GM21390 (cell line): ENCODE data around the gene COL23A1.
"Not testable (repeated sequence)": the region's sequence is repeated elsewhere in the genome, so short reads cannot be mapped to it uniquely, and the experiment has no call there.

Experiments used
- ATAC-seq: cut with Tn5 transposase; IDR thresholded peaks from one replicate; pipeline ENCODE4 v1.9.1; 2021; ENCODE audit not compliant: unreplicated experiment

COL23A1 gene

GRCh38 chr5:178235588-178235974 lies 354.6 kb downstream of the COL23A1 start:
- no peak for ATAC-seq

GRCh38 chr5:178234750-178235587 lies 355.2 kb downstream of the COL23A1 start:
- ATAC-seq, result no peak

- no peak for ATAC-seq
Measured at GRCh38 chr5:178234121-178234749, 356.0 kb downstream of the COL23A1 start.

- no peak for ATAC-seq
Measured at GRCh38 chr5:178232920-178233429, 357.2 kb downstream of the COL23A1 start.

GRCh38 chr5:178232124-178232919 lies 357.9 kb downstream of the COL23A1 start, which contains the start of gene PHYKPL:
PHYKPL (minus strand) TSS chr5:178232802; CDS start chr5:178232550, 252 bp downstream.
- peak; percentile 71 for ATAC-seq

- ATAC-seq, result no peak
Measured at GRCh38 chr5:178231539-178232123, 358.6 kb downstream of the COL23A1 start.

GRCh38 chr5:178230879-178231538 lies 359.2 kb downstream of the COL23A1 start:
- no peak for ATAC-seq

GRCh38 chr5:178229861-178230260 lies 360.3 kb downstream of the COL23A1 start:
- ATAC-seq, result no peak

GRCh38 chr5:178229111-178229510 lies 361.1 kb downstream of the COL23A1 start:
- ATAC-seq, result not testable (repeated sequence)

- ATAC-seq, result no peak
Measured at GRCh38 chr5:178228609-178229008, 361.6 kb downstream of the COL23A1 start.

GRCh38 chr5:178227929-178228328 lies 362.3 kb downstream of the COL23A1 start:
- no peak for ATAC-seq

GRCh38 chr5:178227138-178227659 lies 363.0 kb downstream of the COL23A1 start:
- no peak for ATAC-seq

GRCh38 chr5:178225174-178225573 lies 365.0 kb downstream of the COL23A1 start:
- no peak for ATAC-seq

- ATAC-seq, result no peak
Measured at GRCh38 chr5:178224403-178224802, 365.8 kb downstream of the COL23A1 start.

- ATAC-seq, result no peak
Measured at GRCh38 chr5:178223828-178224335, 366.3 kb downstream of the COL23A1 start.

- ATAC-seq, result no peak
Measured at GRCh38 chr5:178223196-178223773, 366.9 kb downstream of the COL23A1 start.

- no peak for ATAC-seq
Measured at GRCh38 chr5:178222292-178222691, 367.9 kb downstream of the COL23A1 start.

- ATAC-seq, result no peak
Measured at GRCh38 chr5:178221853-178222252, 368.3 kb downstream of the COL23A1 start.

- no peak for ATAC-seq
Measured at GRCh38 chr5:178221282-178221681, 368.9 kb downstream of the COL23A1 start.

- no peak for ATAC-seq
Measured at GRCh38 chr5:178218827-178219226, 371.4 kb downstream of the COL23A1 start.
